K562 (cell line): Measurements from ENCODE around the gene SGIP1. TPM values are rescaled to one million over a fixed set of nuclear protein-coding genes. Genes with fewer than 3 reads are reported as not detected.

Experiments
- ATAC-seq: fragments of 200-7000 bp; cut with Tn5 transposase; 3 replicates; pipeline ENCODE4 v1.9.1; 2020; ENCODE audit warnings: moderate library complexity
- BruUV-seq: library from RNA; stranded (reverse); fragments of 400-500 nt; replicated peaks from 2 replicates; lab custom pipeline; 2021; lab: Mats Ljungman, UMichigan
- CTCF ChIA-PET: fragments of 300-600 bp; formaldehyde crosslinking; extraction: SDS; loops from one replicate; lab custom pipeline; 2021; ENCODE audit warnings: low intra/inter-chr PET ratio; lab: Yijun Ruan, JAX
- POLR2A ChIA-PET: fragments of 300-600, 350-650 bp; sonication (Branson Sonifier 250); formaldehyde crosslinking; extraction: SDS; loops from one replicate; lab custom pipeline; 2021; ENCODE audit warnings: antibody characterized with exemption, inconsistent platforms; lab: Yijun Ruan, JAX
- DNase-seq, 4 experiments: peaks; one replicate each; pipeline versions ENCODE4 v3.0.0 to v3.0.0-alpha.2; 2011 to 2018; ENCODE audit warnings: low spot score in 3 of 4, mixed read lengths in 3 of 4; ENCODE audit errors: extremely low read depth in 1 of 4
- FAIRE-seq: peaks from 2 replicates; lab custom pipeline; 2011; peaks lifted over from hg19 to GRCh38; lab: Jason Lieb, UNC
- H2AFZ ChIP-seq: 2 replicates; pipeline ENCODE4 v1.6.0; 2011; ENCODE audit warnings: low read depth, low read length, control low read depth, inconsistent platforms
- H3K27ac ChIP-seq: fragments of 200-600 bp; 3 replicates; pipeline ENCODE4 v1.8.0; 2011; ENCODE audit warnings: low read depth, mild to moderate bottlenecking, control low read depth, inconsistent platforms, low read length, moderate library complexity, mixed read lengths; ENCODE audit errors: extremely low read depth
- H3K27me3 ChIP-seq, 2 experiments: fragments of 300-600 bp in 1 of 2; 2 replicates in 1 of 2; 3 replicates in 1 of 2; pipeline versions ENCODE4 v1.6.0 to v1.8.0; 2011; ENCODE audit warnings: inconsistent platforms in 2 of 2, low read length in 2 of 2, mild to moderate bottlenecking in 1 of 2, mixed read lengths in 1 of 2, moderate library complexity in 1 of 2; ENCODE audit not compliant: control insufficient read depth in 2 of 2, insufficient read depth in 2 of 2
- H3K36me3 ChIP-seq: fragments of 300-600 bp; 3 replicates; pipeline ENCODE4 v1.8.0; 2011; ENCODE audit warnings: mild to moderate bottlenecking, low read length, inconsistent platforms; ENCODE audit not compliant: control insufficient read depth, insufficient read depth
- H3K4me1 ChIP-seq, 2 experiments: fragments of 200-600 bp in 1 of 2; replicated peaks in 1 of 2; 2 replicates in 1 of 2; 3 replicates in 1 of 2; pipeline versions ENCODE4 v1.5.1 to v1.8.0; 2011; ENCODE audit warnings: inconsistent platforms in 2 of 2, low read length in 2 of 2, mild to moderate bottlenecking in 1 of 2, mixed read lengths in 1 of 2, moderate library complexity in 1 of 2; ENCODE audit not compliant: control insufficient read depth in 2 of 2, insufficient read depth in 2 of 2
- H3K4me2 ChIP-seq: 2 replicates; pipeline ENCODE4 v1.6.1; 2011; ENCODE audit warnings: low read length, control low read depth, inconsistent platforms, mixed read lengths; ENCODE audit not compliant: insufficient read depth
- H3K4me3 ChIP-seq: fragments of 200-600 bp; sonication (generic), shearing (Covaris generic); 2 replicates; pipeline ENCODE4 v1.5.1; 2016; ENCODE audit warnings: control low read depth, inconsistent platforms
- H3K79me2 ChIP-seq: fragments of 200-600 bp; 3 replicates; pipeline ENCODE4 v1.8.0; 2011; ENCODE audit warnings: low read length, inconsistent platforms; ENCODE audit not compliant: control insufficient read depth, insufficient read depth
- H3K9ac ChIP-seq, 2 experiments: 2 replicates each; pipeline versions ENCODE4 v1.6.0 to v1.6.1; 2011; ENCODE audit warnings: low read depth in 2 of 2, low read length in 2 of 2, control low read depth in 1 of 2, inconsistent platforms in 1 of 2, mild to moderate bottlenecking in 1 of 2, mixed read lengths in 1 of 2; ENCODE audit not compliant: insufficient read depth in 1 of 2
- H3K9me1 ChIP-seq: one replicate; pipeline ENCODE4 v1.6.0; 2011; ENCODE audit warnings: inconsistent platforms, mild to moderate bottlenecking, low read length, moderate library complexity; ENCODE audit not compliant: control insufficient read depth, insufficient read depth
- H3K9me3 ChIP-seq: replicated peaks from 2 replicates; pipeline ENCODE4 v1.5.1; 2011; ENCODE audit warnings: low read depth, low read length, inconsistent platforms; ENCODE audit not compliant: control insufficient read depth, insufficient read depth
- H4K20me1 ChIP-seq: replicated peaks from 2 replicates; pipeline ENCODE4 v1.6.1; 2011; ENCODE audit warnings: low read length, inconsistent platforms, mixed read lengths; ENCODE audit not compliant: control insufficient read depth, insufficient read depth
- ARNT ChIP-seq, 2 experiments: fragments of 450-650 bp; IDR thresholded peaks; 2 replicates each; pipeline ENCODE4 v1.6.1; 2016; ENCODE audit warnings: mild to moderate bottlenecking in 1 of 2
- ATF4 ChIP-seq: fragments of 450-650 bp; formaldehyde crosslinking; IDR thresholded peaks from 2 replicates; pipeline ENCODE4 v1.4.0; 2022; ENCODE audit warnings: mild to moderate bottlenecking, moderate library complexity
- CEBPB ChIP-seq: fragments of 450-650 bp; IDR thresholded peaks from 2 replicates; pipeline ENCODE4 v1.6.1; 2016; ENCODE audit warnings: missing genetic modification characterization, missing compliant biosample characterization
- CEBPG ChIP-seq, 3 experiments: fragments of 200-800 bp in 1 of 3; sonication (Bioruptor generic) in 1 of 3; sonication (generic) in 1 of 3; formaldehyde crosslinking in 1 of 3; IDR thresholded peaks in 2 of 3; conservative IDR thresholded peaks in 1 of 3; 2 replicates each; pipeline versions ENCODE4 v1.6.1 to v1.8.0; 2016 to 2022; ENCODE audit warnings: missing compliant biosample characterization in 2 of 3, missing genetic modification characterization in 2 of 3, mild to moderate bottlenecking in 1 of 3, missing genetic modification reagents in 1 of 3
- DACH1 ChIP-seq: fragments of 450-650 bp; IDR thresholded peaks from 2 replicates; pipeline ENCODE4 v1.6.1; 2018; ENCODE audit not compliant: partially characterized antibody
- MXD1 ChIP-seq: fragments of 250-450 bp; sonication (Bioruptor Pico); IDR thresholded peaks from 2 replicates; pipeline ENCODE4 v1.8.0; 2021; ENCODE audit warnings: borderline replicate concordance, mild to moderate bottlenecking, moderate library complexity; ENCODE audit not compliant: poor library complexity, severe bottlenecking
- WHSC1 ChIP-seq: IDR thresholded peaks from one replicate; pipeline ENCODE4 v1.6.1; 2012; ENCODE audit warnings: low read length, control low read depth, inconsistent platforms
- ZMIZ1 ChIP-seq, 2 experiments: fragments of 150-350 bp in 1 of 2; IDR thresholded peaks; 2 replicates each; pipeline ENCODE4 v1.6.1; 2012 to 2016; ENCODE audit warnings: low read depth in 2 of 2, low read length in 2 of 2, mild to moderate bottlenecking in 1 of 2, moderate library complexity in 1 of 2
- WGBS: fragments of 100-300 bp; shearing (Covaris generic); methylation state at CpG from one replicate; pipeline ENCODE4 v1.1.6; 2016; ENCODE audit warnings: low coverage, mixed read lengths; ENCODE audit not compliant: insufficient coverage; ENCODE audit errors: missing lambda C conversion rate; 5-methylcytosine and 5-hydroxymethylcytosine counted together
- in situ Hi-C: fragments of 300-500 bp; cut with MboI; formaldehyde crosslinking; loops from 4 replicates; pipeline ENCODE4 v1.15.0; 2018; ENCODE audit warnings: inconsistent platforms, mixed read lengths
- intact Hi-C: fragments of 100-400 bp; cut with micrococcal nuclease; formaldehyde crosslinking; loops from 2 replicates; pipeline ENCODE4 v1.14.2; 2022
- polyA plus RNA-seq, 8 experiments: library from polyadenylated mRNA; depleted of rRNA in 4 of 8; stranded (reverse) in 5 of 8; unstranded in 3 of 8; fragments of >200 nt; fragmentation: Nextera tagmentation in 2 of 8; fragmentation: Illumina TruSeq in 1 of 8; extraction: Ambion mirVana in 2 of 8; extraction: Trizol in 1 of 8; gene quantifications; 2 replicates each; pipeline versions ENCODE4 v1.2.1 to v1.2.3, GENCODE V29; 2011 to 2014; ENCODE audit warnings: inconsistent platforms in 1 of 8, missing spikeins in 1 of 8
- total RNA-seq, 7 experiments: library from RNA; depleted of rRNA in 6 of 7; stranded (reverse); fragments of >200 nt in 6 of 7; fragmentation: Illumina TruSeq in 2 of 7; extraction: Trizol in 2 of 7; gene quantifications; 2 replicates each; pipeline versions ENCODE4 v1.2.1 to v1.2.3, GENCODE V29; 2011 to 2021; ENCODE audit warnings: low replicate concordance in 1 of 7

Gene SGIP1
- total and polyA plus RNA-seq, 9 of the 15 experiments (the other 6 are each of a cell fraction or from before 2014, with no cell fraction given): 0.07 to 0.35 TPM; not detected in 7

- H3K27me3 ChIP-seq: peaks cover 0 to 2% of the 10 kb centered on the region in 2 experiments; a peak in 3 of 5 replicates
- no peaks in the 10 kb centered on the region for H3K36me3 ChIP-seq
- H3K27ac ChIP-seq: no peak overlapping the region
- no peak overlapping the region for H3K9ac ChIP-seq
- no peaks in the 10 kb centered on the region for H4K20me1 ChIP-seq
- CTCF ChIA-PET: no interaction called here
- no peaks in the 10 kb centered on the region for H3K9me1 ChIP-seq
- TF ChIP-seq CEBPG (CRISPR knock-in tag; IDR thresholded peaks at IDR 0.05) (no peak), CEBPG (tag; conservative IDR thresholded peaks at IDR 0.05 in 1 of 2, IDR thresholded peaks at IDR 0.05 in 1 of 2) (peak in 1 of 2 experiments; percentile 52; a peak in 2 of 4 replicates), CEBPB (tag) (peak; percentile 25; the same call in 1 of the 2 replicates), DACH1 (no peak)
- intact Hi-C loops: no loop called here
- POLR2A ChIA-PET: no interaction called here
- no peaks in the 10 kb centered on the region for H3K4me1 ChIP-seq
- no peaks in the 10 kb centered on the region for H3K79me2 ChIP-seq
- in situ Hi-C loops: no loop called here
- WGBS: 3% methylated on average over 10 of the region's 10 CpGs
- H3K4me3 ChIP-seq: no peak overlapping the region
- H2AFZ ChIP-seq: no peak overlapping the region
- BruUV-seq: no TSS peak
- FAIRE-seq (no peak), DNase-seq (no peak), ATAC-seq (no peak)
- no peak overlapping the region for H3K4me2 ChIP-seq
- H3K9me3 ChIP-seq: no peaks in the 10 kb centered on the region
These were observed 71.6 kb downstream of the SGIP1 start for GRCh38 chr1:66605419-66605997.

- Histone ChIP-seq H3K36me3 (no peaks in the 10 kb centered on the region), H2AFZ (no peak overlapping the region), H3K9me1 (no peaks in the 10 kb centered on the region), H3K4me1 (no peaks in the 10 kb centered on the region), H3K27ac (no peak overlapping the region), H3K27me3 (no peaks in the 10 kb centered on the region; a peak in 1 of 5 replicates), H3K79me2 (no peaks in the 10 kb centered on the region), H3K4me2 (no peak overlapping the region), H3K9ac (no peak overlapping the region), H3K9me3 (no peaks in the 10 kb centered on the region), H3K4me3 (no peak overlapping the region), H4K20me1 (no peaks in the 10 kb centered on the region)
- FAIRE-seq: no peak
- intact Hi-C loops: no loop called here
- ChIA-PET CTCF (no interaction called here), POLR2A (no interaction called here)
- 0% methylated on average over 3 of the region's 3 CpGs for WGBS
- in situ Hi-C loops: no loop called here
- no peak for DNase-seq
- no TSS peak for BruUV-seq
- ATAC-seq: no peak
- no peak for TF ChIP-seq ARNT (IDR thresholded peaks at IDR 0.05)
- TF ChIP-seq ATF4 (CRISPR knock-in tag): no peak
- TF ChIP-seq ZMIZ1 (IDR thresholded peaks at IDR 0.05; ENCODE audit: low read depth in 2 of 2, low read length in 2 of 2): no peak
- TF ChIP-seq WHSC1: no peak
- no peak for TF ChIP-seq MXD1 (CRISPR knock-in tag)
These were observed 72.6 kb downstream of the SGIP1 start for GRCh38 chr1:66606362-66607065.
